Skin of body (tissue), 3 donors: ENCODE measurements around the gene SPHK1. TPM values are rescaled to one million over a fixed set of nuclear protein-coding genes. Genes with fewer than 3 reads are reported as not detected.

Experiments
- DNase-seq: peaks from one replicate; lab custom pipeline; 2025; lab: John Stamatoyannopoulos, UW
- small RNA-seq: library from RNA; depleted of rRNA; stranded (forward); fragments of <200 nt; gene quantifications from one replicate; pipeline ENCODE3, GENCODE V24; 2014; ENCODE audit warnings: low replicate concordance
- total RNA-seq: library from RNA; depleted of rRNA; stranded (reverse); fragments of >200 nt; gene quantifications from one replicate; pipeline ENCODE4 v1.2.3, GENCODE V29; 2014

Gene SPHK1
- total RNA-seq, 1 donor from 2014 or later = 4.1 TPM

- DNase-seq = peak; percentile 31
These were observed 47.6 kb downstream of the SPHK1 start for GRCh38 chr17:76432004-76432403.

- DNase-seq = no peak
These were observed 48.4 kb downstream of the SPHK1 start for GRCh38 chr17:76432712-76433336.

GRCh38 chr17:76433693-76434092 lies 49.3 kb downstream of the SPHK1 start:
- DNase-seq = no peak

GRCh38 chr17:76434870-76435269 lies 50.5 kb downstream of the SPHK1 start:
- no peak for DNase-seq

- no peak for DNase-seq
These were observed 51.3 kb downstream of the SPHK1 start for GRCh38 chr17:76435751-76436150.

Small RNA genes lying within 50 kb of the gene (small RNA-seq; reads per million reads assigned to genes)
- not detected for gene RNU6-24P

Other genes starting within 250 kb of the SPHK1 start
- 0.30 TPM for gene FOXJ1, start 243.4 kb upstream of the SPHK1 start, total RNA-seq
- gene RNF157, start 144.1 kb upstream of the SPHK1 start, total RNA-seq = 5.2 TPM
- gene UBALD2, start 119.3 kb upstream of the SPHK1 start, total RNA-seq = 8.2 TPM
- gene QRICH2, start 76.3 kb upstream of the SPHK1 start, total RNA-seq = 2.5 TPM
- gene PRPSAP1, start 30.7 kb upstream of the SPHK1 start, total RNA-seq = 53.7 TPM
- 20.2 TPM for gene UBE2O, start 68.5 kb downstream of the SPHK1 start, total RNA-seq
- gene AANAT, start 83.0 kb downstream of the SPHK1 start, total RNA-seq = not detected
- 9.9 TPM for gene RHBDF2, start 116.8 kb downstream of the SPHK1 start, total RNA-seq
- gene CYGB, start 153.1 kb downstream of the SPHK1 start, total RNA-seq = 6.9 TPM
- gene PRCD, start 155.4 kb downstream of the SPHK1 start, total RNA-seq = 2.7 TPM
- gene ST6GALNAC2, start 201.3 kb downstream of the SPHK1 start, total RNA-seq = 28.0 TPM